Measurements from ENCODE around the gene LIPC.

The LIPC gene

GRCh38 chr15:58515807-58516206, 84.0 kb downstream of the LIPC start:
- DNase-seq, result no peak

GRCh38 chr15:58517252-58517681, 85.5 kb downstream of the LIPC start:
- no peak for DNase-seq

GRCh38 chr15:58517682-58518525, 86.1 kb downstream of the LIPC start:
- DNase-seq, result peak in 4 of 51 donors; percentile 10 to 36 (median 18)

GRCh38 chr15:58518626-58519025, 86.8 kb downstream of the LIPC start:
- DNase-seq, result no peak

GRCh38 chr15:58519516-58519915, 87.7 kb downstream of the LIPC start:
- DNase-seq, result no peak

- DNase-seq, result no peak
These were observed 88.7 kb downstream of the LIPC start for GRCh38 chr15:58520464-58520863.

- no peak for DNase-seq
These were observed 89.1 kb downstream of the LIPC start for GRCh38 chr15:58520936-58521292.

- DNase-seq, result peak in 13 of 51 donors; percentile 9 to 65 (median 16)
These were observed 89.7 kb downstream of the LIPC start for GRCh38 chr15:58521293-58521991.

- peak in 48 of 51 donors; percentile 21 to 89 (median 64) for DNase-seq
These were observed 90.6 kb downstream of the LIPC start for GRCh38 chr15:58522391-58522790.

GRCh38 chr15:58522865-58523264, 91.1 kb downstream of the LIPC start:
- peak in 12 of 51 donors; percentile 11 to 66 (median 42) for DNase-seq

- DNase-seq, result no peak
These were observed 91.8 kb downstream of the LIPC start for GRCh38 chr15:58523634-58524033.

- DNase-seq, result no peak
These were observed 92.5 kb downstream of the LIPC start for GRCh38 chr15:58524247-58524646.

- no peak for DNase-seq
These were observed 94.2 kb downstream of the LIPC start for GRCh38 chr15:58525991-58526421.

- no peak for DNase-seq
These were observed 94.9 kb downstream of the LIPC start for GRCh38 chr15:58526647-58527192.

- DNase-seq, result no peak
These were observed 95.9 kb downstream of the LIPC start for GRCh38 chr15:58527573-58528187.

GRCh38 chr15:58528188-58528870, 96.5 kb downstream of the LIPC start:
- DNase-seq, result no peak

GRCh38 chr15:58529041-58529440, 97.2 kb downstream of the LIPC start:
- no peak for DNase-seq

GRCh38 chr15:58530056-58530590, 98.3 kb downstream of the LIPC start:
- DNase-seq, result no peak

- DNase-seq, result no peak
These were observed 100.3 kb downstream of the LIPC start for GRCh38 chr15:58532126-58532525.

- no peak for DNase-seq
These were observed 102.8 kb downstream of the LIPC start for GRCh38 chr15:58534556-58534955.

GRCh38 chr15:58535337-58535736, 103.5 kb downstream of the LIPC start:
- DNase-seq, result no peak

Data from hypothalamus (tissue), 51 donors.